GM21515 (cell line): ENCODE results near the gene CFAP65.

ENCODE experiments used
- ATAC-seq: cut with Tn5 transposase; IDR thresholded peaks from one replicate; pipeline ENCODE4 v1.9.1; 2021; ENCODE audit not compliant: unreplicated experiment

The CFAP65 gene

DNA sequence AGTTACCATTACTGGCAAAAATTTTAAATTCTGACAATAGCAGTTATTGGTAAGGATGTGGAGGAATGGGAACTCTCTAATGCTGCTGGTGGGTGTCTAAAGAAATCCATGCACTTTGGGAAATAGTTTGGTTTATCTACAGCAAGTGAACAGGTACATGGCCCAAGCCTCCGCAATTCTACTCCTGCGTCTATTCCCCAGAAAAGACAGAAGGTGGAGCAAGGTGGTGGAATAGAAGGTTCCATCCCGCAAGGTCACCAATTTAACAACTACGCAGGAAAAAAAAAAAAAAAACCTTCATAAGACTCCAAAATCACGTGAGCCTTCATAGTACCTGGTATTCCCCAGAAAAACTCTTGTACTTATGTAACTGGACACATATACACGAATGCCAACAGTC, 6.5 kb downstream of the CFAP65 start:
- ATAC-seq: no peak

DNA sequence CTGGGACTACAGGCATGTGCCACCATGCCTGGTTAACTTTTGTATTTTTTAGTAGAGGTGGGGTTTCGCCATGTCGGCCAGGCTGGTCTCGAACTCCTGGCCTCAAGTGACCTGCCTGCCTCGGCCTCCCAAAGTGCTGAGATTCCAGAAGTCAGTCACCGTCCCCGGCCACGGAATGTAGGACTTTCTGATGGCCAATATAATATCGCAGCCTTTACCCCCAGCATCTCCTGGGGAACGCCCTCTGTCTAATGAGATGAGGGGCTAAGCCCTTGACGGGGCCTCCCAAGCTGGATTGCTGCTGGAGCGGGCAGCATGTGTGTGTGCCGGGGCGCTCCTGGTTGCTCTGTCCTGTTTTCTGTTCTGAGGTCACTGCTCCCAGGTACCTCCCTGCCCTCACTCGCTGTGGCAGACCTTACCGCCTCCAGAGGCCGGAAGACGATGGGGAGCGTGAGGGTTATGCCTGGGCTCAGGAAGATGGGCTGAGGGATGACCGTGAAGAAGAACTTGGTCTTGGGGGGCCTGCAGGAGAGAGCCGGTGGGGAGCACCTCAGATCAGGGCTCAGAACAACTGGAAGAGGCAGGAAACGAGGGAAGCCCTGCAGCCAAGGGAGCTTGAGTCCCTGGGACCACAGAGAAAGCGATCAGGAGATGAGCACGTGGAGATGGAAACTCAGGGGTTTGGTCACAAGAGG, 9.1 kb downstream of the CFAP65 start:
- no peak for ATAC-seq

DNA sequence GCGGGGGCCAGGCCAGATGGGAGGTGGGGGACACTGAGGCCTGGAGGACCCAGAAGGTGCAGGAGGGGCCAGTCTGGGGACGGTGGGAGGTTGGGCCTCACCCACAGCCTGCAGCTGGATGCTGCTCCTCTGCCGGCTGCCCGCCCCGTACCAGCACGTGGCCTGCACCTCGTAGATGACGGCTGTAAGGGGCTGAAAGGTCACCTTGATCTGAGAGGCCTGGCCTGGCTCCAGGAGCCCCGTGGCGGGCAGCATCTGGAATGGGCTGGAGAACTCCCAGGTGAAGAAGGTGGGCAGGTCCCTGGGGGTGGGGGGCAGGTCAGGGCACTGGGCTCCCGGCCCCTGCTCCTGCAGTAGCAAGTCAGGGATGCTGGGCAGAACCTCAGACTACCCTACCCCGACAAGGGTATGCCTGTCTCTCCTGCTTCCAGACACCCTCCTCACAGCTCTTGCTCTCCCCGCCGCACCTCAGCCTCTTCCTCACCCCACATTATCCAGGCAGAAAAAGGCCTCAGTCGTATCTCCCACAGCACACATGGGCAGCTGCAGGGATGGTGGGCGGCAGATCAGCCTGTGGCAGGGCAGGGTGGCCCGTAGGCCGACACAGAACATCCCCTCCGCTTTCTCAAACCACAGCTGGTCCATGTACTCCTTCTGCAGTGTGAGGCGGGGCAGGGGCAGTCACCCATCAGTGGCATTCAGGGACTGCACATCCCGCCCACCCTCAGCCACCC, 10.1 kb downstream of the CFAP65 start:
- no peak for ATAC-seq

DNA sequence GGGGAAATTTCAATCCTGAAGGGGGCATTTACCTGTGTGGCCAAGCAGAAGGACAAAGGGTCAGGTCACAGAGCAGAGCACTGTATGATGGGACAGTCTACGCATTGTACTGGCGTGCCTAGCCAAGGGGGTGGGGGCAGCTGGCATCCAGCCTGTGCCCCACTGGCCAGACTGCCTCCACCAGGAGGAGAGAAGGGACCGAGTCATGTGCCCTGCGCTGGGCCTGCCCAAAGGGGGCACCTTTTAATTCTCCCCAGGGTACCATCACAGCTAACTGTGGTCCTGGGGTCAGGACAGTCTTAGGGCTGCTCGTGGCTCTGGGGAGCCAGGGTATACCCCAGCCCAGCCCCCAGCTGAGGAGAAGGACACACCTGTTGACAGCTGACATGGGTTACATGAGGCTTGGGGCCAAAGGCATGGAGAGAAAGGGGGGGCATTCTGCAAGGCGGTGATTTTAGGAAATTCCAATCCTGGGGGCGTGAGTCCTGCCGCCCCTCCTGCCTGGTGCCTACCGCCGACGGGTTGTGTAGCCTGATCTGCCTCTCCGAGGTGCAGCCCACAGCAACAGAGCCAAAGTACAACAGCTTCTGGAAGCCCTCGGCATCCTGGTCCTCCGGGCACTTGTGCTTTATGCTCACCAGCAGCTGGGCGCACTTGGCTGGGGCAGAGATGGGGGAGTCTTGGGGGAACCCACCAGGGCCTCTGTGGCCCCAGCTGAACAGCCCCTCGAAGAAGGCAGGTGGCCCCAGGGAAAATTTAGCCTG, 11.0 kb downstream of the CFAP65 start:
- ATAC-seq: no peak

DNA sequence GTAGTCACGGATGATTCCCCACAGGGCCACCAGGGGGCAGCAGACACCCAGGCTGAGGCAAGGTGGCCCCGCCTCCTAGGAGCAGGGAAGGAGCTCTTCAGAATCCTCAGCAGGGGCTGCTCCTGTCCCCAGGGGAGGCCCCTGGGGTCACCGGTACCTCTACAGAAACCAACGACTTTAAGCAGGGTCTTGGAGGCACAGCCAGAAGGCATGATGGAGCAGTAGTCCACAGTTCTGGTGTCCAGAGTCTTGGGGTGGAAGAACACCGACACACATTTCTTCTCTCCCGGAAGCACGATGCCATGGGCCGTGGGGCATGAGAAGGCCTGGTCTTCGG, 11.5 kb downstream of the CFAP65 start:
- no peak for ATAC-seq

DNA sequence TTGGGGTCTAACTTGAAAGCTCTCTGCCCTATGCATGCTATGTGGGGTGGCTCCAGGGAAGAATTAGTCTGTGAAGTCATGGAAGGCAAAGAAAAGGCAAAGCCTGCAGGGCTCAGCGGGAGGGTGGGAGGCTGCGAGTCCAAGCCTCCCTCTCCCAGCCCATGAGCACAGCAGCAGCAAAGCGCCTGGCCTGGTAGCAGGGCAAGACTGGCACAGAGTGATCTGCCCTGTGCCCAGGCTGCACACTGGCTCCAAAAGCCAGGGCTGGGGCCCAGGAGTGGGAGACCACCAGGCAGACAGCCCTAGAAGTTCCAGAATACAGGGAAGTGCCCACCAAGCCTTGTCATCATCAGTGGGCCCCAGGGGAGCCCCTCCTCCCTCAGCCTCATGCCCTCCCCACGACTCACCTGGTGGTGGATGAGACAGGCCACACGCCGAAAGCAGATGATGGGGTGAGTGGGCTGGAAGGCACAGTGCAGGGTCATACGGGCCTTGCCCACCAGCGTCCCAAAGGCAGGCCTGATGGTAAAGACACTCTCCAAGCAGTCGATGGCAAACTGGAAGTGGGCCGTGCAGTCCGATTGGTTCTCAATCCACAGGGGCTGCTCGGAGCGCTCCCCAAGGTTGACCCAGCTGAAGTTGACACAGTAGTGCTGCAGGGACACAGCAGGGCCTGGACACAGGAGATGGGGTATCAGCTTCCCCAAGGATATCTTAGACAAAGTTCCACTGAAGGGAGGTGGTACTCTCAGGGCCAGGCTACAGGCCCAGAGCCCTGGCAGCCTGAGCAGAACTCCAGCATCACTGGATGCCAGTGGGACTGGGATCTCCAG, 12.1 kb downstream of the CFAP65 start:
- no peak for ATAC-seq

DNA sequence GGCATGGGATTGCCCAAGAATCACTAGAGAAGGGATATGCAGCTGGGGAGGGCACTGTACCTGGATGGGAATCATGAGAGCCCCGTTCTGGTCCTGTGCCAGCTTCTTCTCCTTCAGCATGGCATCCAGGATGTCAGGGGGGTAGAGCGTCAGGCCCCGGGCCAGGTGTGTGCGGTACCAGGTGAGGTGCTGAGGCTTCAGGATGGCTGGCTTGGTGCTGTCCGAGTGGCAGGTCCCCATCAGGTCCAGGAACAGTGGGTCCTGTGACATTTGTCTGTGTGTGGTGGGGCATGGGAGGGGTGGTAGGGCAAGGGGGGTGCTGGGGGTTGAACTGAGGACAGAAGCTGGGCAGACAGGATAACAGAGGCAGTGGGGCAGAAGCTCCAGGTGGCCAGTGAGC, 13.2 kb downstream of the CFAP65 start:
- ATAC-seq: no peak

DNA sequence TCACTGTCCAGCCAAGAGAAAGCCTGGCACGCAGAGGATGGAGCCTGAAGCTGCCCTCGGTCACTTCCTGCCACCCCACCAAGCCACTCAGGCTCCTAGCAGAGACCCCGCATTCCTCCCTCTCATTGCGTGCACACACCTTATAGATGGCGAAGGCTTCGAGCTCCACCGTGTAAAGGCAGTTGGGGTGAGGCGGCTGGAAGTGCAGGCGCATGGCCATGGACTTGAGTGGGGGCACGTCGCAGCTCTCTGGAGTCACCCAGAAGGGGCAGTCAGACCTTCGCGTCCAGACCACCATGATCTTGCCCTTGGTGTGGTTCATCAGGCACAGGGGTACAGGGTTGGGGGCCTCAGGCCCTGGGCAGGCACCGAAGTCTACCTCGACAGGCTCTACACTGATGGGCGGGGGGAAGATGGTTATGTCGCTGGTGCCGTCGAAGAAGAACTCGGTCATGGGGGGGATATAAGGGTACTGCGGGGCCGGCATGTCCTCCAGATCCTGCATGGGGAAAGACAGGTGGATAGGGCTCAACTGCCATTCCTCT, 13.7 kb downstream of the CFAP65 start:
- ATAC-seq: no peak

DNA sequence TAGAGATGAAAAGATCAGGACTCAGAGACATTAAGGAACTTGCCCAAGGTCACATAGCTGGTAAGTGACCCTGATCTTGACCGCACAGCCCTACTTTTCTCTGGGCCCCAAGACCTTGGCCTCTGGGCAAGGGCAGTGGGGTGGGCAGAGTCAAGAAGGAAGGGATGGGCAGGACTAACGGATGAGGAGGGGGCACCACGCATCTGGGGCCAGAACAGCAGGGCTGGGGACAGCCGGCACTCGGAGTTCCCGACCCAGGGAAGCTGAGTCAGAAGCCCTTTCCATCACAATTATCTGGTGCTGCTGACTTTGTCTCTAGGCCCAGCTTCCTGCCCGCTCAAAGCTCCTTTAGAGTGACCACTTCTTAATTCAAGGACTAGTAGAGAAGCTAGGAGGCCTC, 14.4 kb downstream of the CFAP65 start:
- ATAC-seq: no peak

DNA sequence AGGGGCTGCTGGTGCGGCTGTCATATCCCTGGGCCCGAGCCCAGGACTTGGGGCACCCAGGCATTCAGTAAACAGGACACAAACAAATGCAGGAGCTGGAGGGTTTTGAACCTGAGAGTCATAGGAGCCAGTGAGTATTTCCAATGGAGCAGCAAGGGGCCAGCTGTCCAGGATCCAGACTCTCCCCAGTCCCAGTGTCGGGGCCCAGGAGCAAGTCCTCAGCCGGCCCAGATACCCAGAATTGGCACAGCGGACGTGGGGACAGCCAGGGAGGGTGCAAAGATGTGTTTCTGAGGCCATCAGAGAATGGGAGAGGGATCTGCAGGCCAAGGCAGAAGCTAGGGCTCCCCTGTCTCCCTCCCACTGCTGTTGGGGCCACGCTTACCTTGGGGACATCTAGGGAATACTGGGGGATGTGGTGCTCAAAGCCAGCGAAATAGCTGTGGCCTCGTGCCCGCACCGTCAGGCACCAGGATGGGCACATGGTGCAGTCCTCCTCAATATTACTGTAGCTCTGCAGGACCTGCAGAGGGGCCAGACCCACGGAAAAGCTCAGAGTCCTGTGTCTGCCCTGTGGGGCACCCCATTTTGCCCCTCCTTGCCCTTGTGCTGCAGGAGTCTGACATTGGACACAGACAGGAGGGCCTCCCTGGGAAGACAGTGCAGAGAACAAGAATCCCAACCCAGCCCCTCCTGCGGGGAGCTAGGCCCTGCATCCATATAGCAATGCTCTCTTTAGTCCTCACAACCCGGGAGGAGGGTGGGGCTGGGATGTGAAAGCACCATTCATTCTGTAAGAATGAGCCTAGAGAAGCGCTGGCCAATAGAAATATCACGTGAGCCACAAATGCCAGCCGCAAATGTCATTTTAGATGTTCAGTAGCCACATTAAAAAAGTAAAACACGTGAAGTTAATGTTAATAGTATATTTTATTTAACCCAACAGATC, 15.4 kb downstream of the CFAP65 start:
- ATAC-seq: no peak

DNA sequence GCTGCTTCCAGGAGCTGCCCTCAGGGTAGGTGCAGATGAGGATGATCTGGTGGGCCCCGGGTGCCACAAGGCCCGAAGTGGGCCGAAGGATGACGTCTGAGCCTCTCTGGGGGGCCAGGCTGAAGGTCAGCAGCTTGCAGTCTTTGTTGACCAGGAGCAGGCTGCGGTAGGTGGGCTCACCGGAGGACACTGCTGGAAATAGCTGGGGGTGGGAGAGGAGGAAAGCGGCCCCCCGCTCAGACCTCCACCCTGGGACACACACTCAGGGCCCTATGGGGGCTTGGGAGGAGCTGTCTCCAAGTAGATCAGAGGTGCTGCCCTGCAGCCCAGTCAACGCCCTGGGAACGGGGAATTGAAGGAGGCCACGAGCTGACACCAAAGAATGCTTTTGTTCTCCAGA, 17.3 kb downstream of the CFAP65 start:
- no peak for ATAC-seq

DNA sequence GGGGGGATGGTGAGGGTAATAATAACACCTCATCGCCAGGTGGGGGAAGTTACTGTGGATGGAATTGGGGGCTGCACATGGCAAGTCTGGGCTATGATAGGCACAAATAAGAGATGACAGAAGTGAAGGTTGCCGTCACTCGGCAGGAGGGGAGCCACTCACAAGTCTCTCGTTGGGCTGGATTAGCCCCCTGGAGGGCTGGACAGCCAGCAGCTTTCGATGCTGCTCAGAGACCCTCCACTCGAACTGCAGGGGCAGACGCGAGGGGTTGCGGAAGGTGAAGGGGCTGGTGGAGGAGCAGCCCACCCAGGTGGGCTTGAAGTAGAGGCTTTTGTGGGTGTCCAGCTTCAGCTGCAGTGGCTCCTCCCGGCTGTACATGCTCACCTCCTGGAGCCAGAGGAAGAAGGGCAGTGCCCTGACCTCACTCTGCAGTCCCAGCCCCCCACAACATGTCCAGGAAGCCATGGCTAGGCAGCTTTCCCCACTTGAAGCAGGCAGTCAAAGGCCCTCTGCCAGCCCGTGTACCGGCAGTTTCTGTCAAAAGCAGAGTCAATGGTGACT, 18.2 kb downstream of the CFAP65 start:
- ATAC-seq: no peak

DNA sequence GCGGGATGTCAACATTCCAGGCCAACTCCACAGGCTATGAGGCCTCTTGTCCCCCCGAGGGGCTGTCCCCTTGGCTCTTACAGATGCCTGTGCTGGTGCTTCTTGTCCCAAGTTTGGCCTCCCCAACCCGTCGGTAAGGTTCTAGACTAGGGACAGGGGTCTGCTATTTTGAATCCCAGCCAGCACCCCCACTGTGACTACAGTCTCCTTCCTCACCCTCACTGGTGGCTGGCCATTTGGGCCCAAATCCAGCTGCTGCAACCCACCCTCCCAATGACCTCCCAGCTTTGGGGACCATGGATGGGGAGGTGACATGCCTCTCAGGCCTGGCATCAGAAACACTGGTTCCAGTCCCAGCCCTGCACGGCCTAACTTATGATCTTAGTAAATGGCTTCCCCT, 18.7 kb downstream of the CFAP65 start:
- ATAC-seq: no peak

DNA sequence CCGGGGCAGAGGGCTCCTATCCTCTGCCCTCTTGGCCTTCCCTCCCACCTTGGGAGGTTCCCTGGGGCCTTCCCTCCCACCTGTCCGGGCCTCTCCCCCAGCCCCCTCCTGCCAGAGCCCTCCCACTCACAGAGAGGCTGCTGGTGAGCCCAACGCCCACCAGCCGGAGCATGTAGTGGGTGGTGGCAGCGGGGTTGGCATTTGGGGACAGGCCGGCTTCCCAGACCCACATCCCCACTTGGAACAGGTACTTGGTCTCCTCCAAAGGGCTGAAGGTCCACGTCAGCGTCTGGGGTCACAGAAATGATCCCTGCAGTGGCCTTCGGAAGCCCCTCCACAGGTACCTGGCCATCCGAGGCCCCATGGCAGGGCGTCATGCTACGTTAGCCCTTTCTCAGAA, 19.3 kb downstream of the CFAP65 start:
- no peak for ATAC-seq

DNA sequence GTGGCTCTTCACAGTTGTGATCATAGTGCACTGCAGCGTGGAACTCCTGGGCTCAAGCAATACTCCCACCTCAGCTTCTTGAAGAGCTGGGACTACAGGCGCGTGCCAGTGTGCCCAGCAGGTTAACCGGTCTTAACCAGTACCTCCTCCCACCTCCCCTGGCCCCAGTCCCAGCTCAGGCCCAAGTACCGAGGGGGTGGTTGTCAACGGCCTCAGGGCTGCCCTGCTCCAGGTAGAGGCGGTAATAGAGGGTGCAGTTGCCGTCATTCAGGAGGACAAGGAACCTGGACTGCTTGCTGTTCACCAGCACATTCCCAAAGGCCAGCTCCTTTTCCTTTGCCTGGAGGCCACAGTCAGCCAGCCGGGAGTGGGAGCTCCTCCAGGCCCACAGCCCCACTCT, 19.7 kb downstream of the CFAP65 start:
- ATAC-seq: no peak

DNA sequence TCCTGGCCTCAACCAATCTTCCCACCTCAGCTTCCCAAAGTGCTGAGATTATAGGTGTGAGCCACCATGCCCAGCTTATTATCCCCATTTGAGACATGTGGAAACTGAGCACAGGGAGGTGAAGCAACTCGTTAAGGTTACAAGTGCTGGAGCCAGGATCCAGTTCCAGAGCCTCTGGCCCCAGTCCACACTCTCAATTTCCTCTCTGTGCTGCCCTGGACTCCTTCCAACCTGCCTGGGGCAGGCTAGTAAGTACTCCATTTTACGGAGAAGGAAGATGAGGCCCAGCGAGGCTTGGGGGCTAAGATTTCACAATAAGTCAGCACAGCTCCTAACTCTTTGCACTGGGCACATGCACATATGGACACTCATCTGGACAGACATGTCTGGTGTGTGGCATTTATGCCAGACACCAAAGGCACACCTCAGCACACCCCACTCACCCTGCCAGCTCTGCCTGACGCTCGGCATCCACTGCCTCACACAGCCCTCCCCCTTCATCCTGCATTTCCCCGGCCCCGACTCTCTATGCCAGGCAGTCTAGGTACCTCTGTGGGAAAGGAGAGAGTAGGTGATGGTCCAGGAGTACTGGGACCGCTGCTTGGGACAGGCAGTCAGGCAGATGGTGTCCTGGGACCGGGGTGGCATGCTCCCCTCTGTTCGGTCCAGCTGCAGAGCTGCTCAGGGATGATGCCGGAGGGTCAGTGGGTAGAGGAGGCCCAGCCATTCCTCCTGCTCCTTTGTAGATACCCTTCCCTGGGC, 20.5 kb downstream of the CFAP65 start:
- ATAC-seq: no peak

DNA sequence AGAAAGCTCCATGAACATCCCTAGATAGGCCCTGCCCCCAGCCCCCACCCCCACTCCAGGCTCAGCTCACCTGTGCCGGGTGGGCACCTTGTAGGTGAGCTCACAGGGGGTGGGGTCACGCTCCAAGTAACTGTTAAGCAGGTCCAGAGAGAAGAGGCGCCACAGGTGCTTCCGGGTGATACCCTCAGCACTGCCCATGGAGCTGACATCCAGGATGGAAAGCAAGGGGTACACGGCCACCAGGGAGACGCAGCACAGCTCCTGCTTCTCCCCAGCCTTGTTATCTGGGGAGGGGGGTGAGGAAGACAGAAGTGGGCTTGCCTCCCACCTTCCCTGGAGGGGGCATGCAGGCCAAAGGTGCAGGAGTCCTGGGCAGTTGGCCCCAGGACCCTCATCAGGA, 21.9 kb downstream of the CFAP65 start:
- ATAC-seq: no peak

DNA sequence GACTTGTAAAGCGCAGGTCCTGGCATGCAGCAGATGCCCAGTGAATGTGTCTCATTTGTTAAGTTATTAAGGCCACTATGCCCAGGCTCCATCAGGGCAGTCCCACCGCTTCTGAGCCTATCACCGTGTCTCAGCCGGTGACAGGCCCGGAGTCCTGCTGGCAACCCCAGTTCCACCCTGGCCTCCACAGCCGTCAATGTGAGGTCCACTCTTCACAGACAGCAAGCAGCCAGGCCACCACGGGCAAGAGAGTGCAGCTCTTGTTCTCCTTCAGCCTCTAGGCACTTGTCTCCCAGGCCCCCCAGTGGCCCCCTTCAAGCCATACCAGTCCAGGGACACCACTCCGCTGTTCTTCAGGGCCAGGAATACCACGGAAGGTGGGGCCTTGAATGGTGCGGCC, 22.6 kb downstream of the CFAP65 start:
- no peak for ATAC-seq

DNA sequence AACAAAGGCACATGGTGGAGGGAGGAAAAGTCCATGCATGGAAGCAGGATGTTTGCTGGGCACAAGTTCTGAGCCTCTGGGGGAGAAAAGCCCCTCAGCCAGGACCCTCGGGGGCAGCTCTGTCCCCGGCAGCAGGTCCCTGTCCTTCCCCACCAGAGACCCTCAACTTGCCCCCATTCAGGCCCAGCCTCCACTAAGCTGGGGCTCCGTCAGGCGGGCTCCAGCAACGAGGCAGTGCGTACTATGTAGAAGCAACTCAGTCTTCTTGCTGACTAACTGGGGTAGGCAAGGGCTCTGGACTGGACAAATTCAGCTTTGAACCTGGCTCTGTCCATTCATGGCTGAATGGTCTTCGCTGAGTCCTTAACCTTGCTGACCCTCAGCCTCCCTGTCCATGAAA, 23.0 kb downstream of the CFAP65 start:
- no peak for ATAC-seq
